Esophagus squamous epithelium (tissue), 4 donors: ENCODE data around the gene SORCS1.

Source experiments
- POLR2A ChIP-seq, 4 donors: fragments of 450-650 bp; IDR thresholded peaks; one replicate each; pipeline ENCODE4 v1.6.1; 2017; ENCODE audit warnings: antibody characterized with exemption in 4 of 4, mild to moderate bottlenecking in 4 of 4, moderate library complexity in 3 of 4
- TF ChIP-seq, protein P1 (sequence below), 6 experiments: fragments of 450-650 bp in 4 of 6; fragments of 200-600 bp in 2 of 6; sonication (generic) in 2 of 6; IDR thresholded peaks; one replicate each; pipeline ENCODE4 v1.5.1; 2016 to 2019; ENCODE audit warnings: antibody characterized with exemption in 6 of 6, mild to moderate bottlenecking in 4 of 6, moderate library complexity in 4 of 6

GRCh38 chr10:106694696-106695095, 469.8 kb downstream of the SORCS1 start:
- no peak for TF ChIP-seq POLR2A (IDR thresholded peaks at IDR 0.05)
- TF ChIP-seq, protein P1, sequence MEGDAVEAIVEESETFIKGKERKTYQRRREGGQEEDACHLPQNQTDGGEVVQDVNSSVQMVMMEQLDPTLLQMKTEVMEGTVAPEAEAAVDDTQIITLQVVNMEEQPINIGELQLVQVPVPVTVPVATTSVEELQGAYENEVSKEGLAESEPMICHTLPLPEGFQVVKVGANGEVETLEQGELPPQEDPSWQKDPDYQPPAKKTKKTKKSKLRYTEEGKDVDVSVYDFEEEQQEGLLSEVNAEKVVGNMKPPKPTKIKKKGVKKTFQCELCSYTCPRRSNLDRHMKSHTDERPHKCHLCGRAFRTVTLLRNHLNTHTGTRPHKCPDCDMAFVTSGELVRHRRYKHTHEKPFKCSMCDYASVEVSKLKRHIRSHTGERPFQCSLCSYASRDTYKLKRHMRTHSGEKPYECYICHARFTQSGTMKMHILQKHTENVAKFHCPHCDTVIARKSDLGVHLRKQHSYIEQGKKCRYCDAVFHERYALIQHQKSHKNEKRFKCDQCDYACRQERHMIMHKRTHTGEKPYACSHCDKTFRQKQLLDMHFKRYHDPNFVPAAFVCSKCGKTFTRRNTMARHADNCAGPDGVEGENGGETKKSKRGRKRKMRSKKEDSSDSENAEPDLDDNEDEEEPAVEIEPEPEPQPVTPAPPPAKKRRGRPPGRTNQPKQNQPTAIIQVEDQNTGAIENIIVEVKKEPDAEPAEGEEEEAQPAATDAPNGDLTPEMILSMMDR (IDR thresholded peaks at IDR 0.05) = no peak
